ENCODE results near the gene KRT17. TPM values are rescaled to one million over a fixed set of nuclear protein-coding genes. Genes with fewer than 3 reads are reported as not detected.
"Not testable (repeated sequence)": the region's sequence is repeated elsewhere in the genome, so short reads cannot be mapped to it uniquely, and the experiment has no call there.

The KRT17 gene
- total RNA-seq, 1 donor from 2014 or later, result not detected

GRCh38 chr17:41613277-41614082 lies 10.9 kb downstream of the KRT17 start:
- DNase-seq (ENCODE audit: low spot score) (no peak), ATAC-seq (no peak)
- intact Hi-C loops (cut with DNase I), result no loop called here

- intact Hi-C loops (cut with DNase I); DNase-seq (ENCODE audit: low spot score): not testable (repeated sequence)
- peak; percentile 71 for ATAC-seq
Measured at GRCh38 chr17:41612376-41613160, 11.8 kb downstream of the KRT17 start, which contains the start of gene KRT16. Gene KRT16 (minus strand): TSS chr17:41612767. CDS start chr17:41612688, 79 bp downstream.

GRCh38 chr17:41610965-41611640 lies 13.3 kb downstream of the KRT17 start:
- intact Hi-C loops (cut with DNase I), result no loop called here
- ATAC-seq (no peak), DNase-seq (ENCODE audit: low spot score) (no peak)

GRCh38 chr17:41610061-41610517 lies 14.3 kb downstream of the KRT17 start:
- intact Hi-C loops (cut with DNase I), result not testable (repeated sequence)

GRCh38 chr17:41606930-41607329 lies 17.4 kb downstream of the KRT17 start:
- DNase-seq (ENCODE audit: low spot score); intact Hi-C loops (cut with DNase I); ATAC-seq: not testable (repeated sequence)

More at GRCh38 chr17:41610061-41610517, 14.3 kb downstream of the KRT17 start:
- DNase-seq (ENCODE audit: low spot score); ATAC-seq: not testable (repeated sequence)

DNA sequence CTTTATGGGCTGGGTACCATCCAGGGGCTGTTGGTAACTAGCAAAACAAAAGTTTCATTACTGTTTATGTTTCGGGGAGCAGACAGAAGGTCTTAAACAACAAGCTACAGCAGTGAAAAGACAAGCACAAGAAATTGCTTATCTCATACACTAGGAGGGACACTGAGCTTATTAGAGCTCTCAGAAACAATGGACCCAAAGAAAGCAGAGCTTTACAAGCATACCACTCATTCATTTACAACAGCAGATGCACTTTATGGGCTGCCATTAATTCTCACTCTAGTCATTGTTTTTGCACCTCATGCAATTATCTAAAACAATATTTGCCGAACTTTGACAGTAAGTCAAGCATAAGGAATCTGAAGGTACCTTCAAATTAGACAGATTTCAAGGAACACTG lies 21.9 kb downstream of the KRT17 start:
- ATAC-seq, result no peak
- intact Hi-C loops (cut with DNase I), result no loop called here
- no peak for DNase-seq (ENCODE audit: low spot score)

GRCh38 chr17:41600318-41600717 lies 24.1 kb downstream of the KRT17 start:
- no peak for DNase-seq (ENCODE audit: low spot score)
- intact Hi-C loops (cut with DNase I), result no loop called here
- ATAC-seq, result no peak

- intact Hi-C loops (cut with DNase I), result no loop called here
- DNase-seq (ENCODE audit: low spot score) (no peak), ATAC-seq (no peak)
Measured at GRCh38 chr17:41599680-41600079, 24.7 kb downstream of the KRT17 start.

DNA sequence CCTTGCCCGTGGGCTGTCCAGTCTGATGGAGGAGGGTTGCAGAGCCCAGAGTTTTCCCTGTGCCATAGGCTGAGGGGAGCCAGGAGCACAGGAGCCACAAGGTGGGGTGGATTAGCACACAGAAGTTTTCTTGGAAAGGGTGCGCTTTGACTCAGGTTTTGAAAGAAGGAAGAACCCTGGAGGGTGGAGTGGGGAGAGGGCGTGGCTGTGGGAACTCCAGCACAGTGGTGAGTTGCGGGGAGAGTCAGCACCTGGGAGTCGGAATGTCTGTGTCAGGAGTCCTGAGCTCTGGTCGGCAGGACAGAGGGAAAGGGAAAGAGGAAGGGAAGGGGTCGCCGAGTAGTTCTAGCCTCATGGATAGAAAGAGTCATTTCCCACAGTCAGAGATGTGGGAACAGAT lies 28.8 kb downstream of the KRT17 start:
- ATAC-seq (no peak), DNase-seq (ENCODE audit: low spot score) (no peak)
- intact Hi-C loops (cut with DNase I), result no loop called here

- ATAC-seq, result no peak
- DNase-seq (ENCODE audit: low spot score), result no peak
- intact Hi-C loops (cut with DNase I), result no loop called here
Measured at GRCh38 chr17:41594363-41594915, 29.9 kb downstream of the KRT17 start.

DNA sequence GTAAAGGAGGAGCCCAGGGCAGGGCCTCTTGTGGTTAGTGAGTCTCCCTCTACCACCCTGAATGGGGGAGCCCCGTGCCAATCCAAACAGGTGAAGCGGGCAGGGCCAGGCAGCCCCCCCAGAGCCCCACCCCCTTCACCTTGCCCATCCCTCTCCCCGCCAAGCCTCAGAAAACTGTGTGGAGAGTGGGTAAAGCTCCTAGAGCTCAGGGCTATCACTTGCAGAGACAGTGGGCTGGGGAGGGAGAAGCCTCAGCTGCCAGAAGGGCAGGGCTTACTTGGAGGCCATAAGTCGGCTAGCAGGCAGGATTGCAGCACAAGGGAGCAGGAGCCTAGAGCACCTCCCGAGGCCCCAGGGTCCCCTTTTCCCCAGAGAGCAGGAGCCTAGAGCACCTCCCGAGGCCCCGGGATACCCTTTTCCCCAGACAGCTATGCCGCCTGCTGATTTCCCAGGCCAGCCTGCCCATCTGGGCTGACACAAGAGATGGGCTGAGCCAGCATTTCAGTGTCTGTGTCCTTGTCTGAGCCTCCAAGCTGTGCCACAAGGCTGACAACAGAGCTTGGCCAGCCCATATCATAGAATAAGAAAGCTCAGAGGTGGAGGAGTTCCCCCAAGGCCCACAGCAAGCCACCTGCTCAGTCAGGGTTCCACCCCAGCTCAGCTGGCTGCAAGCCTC lies 30.9 kb downstream of the KRT17 start:
- DNase-seq (ENCODE audit: low spot score) (no peak), ATAC-seq (peak; percentile 48)
- intact Hi-C loops (cut with DNase I), result no loop called here

DNA sequence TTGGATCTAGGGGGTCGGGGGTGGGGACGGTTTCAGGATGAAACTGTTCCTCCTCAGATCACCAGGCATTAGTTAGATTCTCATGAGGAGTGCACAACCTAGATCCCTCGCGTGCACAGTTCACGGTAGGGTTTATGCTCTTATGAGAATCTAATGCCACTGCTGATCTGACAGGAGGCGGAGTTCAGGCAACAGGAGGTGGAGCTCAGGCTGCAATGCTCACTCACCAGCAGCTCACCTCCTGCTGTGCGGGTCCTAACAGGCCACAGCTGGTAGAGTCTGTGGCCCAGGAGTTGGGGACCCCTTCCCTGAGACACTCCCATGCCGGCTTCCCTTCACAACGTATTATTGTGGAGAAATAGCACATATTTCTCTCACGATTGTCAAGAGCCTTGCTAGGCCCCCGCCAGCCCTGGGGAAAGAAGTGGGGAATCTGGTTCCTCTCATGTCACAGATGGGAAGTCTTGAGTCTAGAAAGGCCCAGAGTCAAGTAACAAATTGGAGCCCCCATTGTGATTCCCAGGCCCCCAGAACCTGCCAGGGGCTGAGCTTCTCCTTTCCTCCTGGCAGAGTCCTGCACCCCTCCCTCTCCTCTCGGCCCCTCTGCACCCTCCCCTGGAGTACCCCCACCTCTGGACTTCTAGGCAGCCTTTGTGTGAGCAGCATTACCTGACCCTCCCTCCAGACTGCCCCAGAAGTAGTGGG lies 31.6 kb downstream of the KRT17 start:
- peak; percentile 37 for ATAC-seq
- intact Hi-C loops (cut with DNase I), result no loop called here
- DNase-seq (ENCODE audit: low spot score), result no peak

DNA sequence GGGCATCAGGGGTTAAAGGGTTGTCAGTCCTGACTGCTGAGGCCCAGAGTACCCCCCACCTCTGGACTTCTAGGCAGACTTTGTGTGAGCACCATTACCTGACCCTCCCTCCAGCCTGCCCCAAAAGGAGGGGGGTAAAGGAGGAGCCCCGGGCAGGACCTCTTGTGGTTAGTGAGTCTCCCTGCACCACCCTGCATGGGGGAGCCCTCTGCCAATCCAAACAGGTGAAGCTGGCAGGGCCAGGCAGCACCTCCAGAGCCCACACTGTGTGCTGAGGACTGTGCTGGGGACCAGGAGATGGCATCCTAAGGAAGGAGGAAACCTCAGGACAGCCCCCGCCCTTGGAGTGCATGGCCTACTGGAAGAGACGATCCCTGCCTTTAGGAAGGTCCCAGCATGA lies 35.1 kb downstream of the KRT17 start:
- ATAC-seq (no peak), DNase-seq (ENCODE audit: low spot score) (no peak)
- intact Hi-C loops (cut with DNase I), result no loop called here

- DNase-seq (ENCODE audit: low spot score) (no peak), ATAC-seq (no peak)
- intact Hi-C loops (cut with DNase I), result no loop called here
Measured at GRCh38 chr17:41588126-41588810, 36.1 kb downstream of the KRT17 start.

DNA sequence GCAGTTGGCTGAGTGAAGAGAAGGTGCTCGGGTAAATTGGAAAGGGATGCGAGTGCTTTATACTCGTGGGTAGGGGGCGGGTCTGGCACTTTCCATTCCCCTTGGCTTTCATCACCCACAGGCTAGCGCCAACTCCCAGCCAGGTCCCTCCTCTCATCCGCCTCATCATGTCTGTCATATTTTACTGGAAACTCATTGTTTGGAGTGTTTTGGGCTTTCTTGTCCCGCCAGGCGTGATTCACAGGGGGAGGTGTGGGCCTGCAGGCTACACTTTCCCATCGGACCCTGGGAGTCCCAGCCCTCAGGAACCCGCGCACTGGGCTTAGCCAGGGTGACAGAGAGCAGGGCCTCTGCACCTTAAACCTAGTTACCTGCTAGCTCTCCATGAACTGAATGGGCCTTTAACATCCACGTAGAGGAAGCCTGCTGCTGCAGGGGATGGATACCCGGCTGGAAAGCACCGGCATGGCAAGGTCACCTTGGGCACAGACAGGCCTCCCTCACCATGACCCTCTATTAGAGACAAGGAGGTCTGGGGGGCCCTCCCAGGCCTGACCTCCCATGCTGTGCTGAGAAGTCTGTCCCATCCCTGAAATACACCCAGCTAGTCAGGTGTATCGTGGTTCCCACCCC lies 37.4 kb downstream of the KRT17 start, which contains the start of gene KRT14:
Gene KRT14, minus strand, starts transcription at position 33 of the 633 bp plus-strand sequence. CDS start 61 bp downstream, outside the sequence.
- ATAC-seq, result no peak
- DNase-seq (ENCODE audit: low spot score), result no peak
- intact Hi-C loops (cut with DNase I), result no loop called here

- intact Hi-C loops (cut with DNase I), result no loop called here
- no peak for ATAC-seq
- DNase-seq (ENCODE audit: low spot score), result no peak
Measured at GRCh38 chr17:41585301-41586056, 38.9 kb downstream of the KRT17 start.

Measured in sciatic nerve (tissue), 2 donors.